CD4-positive, alpha-beta T cell treated with Interleukin-17A for 4 hours (primary cell): ENCODE measurements around the gene FAM180A.
"Not testable (repeated sequence)": the region's sequence is repeated elsewhere in the genome, so short reads cannot be mapped to it uniquely, and the experiment has no call there.

Source experiments
- DNase-seq: peaks from one replicate; pipeline ENCODE4 v3.0.0-alpha.2; 2020; ENCODE audit warnings: mixed read lengths

FAM180A gene

DNA sequence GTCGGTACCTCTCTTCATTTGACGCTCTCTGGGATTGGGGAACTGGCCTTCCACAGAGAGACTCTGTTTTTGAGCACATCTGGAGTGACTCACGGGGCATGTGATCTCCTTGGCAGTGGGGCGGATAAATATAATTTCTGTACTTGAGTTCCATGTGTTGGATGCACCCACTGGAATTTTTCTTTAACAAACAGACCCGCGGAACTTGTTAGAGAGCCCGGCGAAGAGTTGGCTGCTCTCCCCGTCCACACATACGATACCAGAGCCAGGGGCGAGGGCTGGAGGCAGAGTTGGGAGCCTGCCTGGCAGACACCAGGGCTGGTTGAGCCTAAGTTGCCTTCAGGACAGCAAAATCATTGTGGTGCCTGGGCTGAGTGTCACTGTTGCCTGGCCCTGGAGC lies at the start of gene FAM180A:
TSS of gene FAM180A (minus strand) at position 44 of the 400 bp plus-strand sequence. CDS start 233 bp downstream, outside the sequence.
- DNase-seq: no peak

DNA sequence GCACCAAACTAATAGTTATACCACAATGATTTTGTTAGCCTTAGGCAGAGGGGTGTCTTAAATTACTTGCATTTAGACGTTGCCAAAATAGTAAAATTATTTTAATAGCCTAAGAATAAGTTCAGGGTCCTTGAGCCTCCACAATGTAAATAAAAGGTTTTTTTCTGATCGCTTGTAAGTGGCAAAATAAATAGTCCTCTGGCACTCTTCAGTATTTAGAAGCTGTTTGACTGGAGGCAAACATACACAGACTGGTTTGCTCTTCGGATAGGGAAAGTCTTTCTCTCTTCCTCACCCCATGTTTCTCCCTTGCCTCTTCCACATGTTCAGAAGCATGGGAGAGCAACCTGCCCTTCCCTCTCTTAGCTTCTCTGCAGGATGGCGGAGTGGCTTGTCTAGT lies 49.5 kb upstream of the FAM180A start:
- DNase-seq: no peak

DNA sequence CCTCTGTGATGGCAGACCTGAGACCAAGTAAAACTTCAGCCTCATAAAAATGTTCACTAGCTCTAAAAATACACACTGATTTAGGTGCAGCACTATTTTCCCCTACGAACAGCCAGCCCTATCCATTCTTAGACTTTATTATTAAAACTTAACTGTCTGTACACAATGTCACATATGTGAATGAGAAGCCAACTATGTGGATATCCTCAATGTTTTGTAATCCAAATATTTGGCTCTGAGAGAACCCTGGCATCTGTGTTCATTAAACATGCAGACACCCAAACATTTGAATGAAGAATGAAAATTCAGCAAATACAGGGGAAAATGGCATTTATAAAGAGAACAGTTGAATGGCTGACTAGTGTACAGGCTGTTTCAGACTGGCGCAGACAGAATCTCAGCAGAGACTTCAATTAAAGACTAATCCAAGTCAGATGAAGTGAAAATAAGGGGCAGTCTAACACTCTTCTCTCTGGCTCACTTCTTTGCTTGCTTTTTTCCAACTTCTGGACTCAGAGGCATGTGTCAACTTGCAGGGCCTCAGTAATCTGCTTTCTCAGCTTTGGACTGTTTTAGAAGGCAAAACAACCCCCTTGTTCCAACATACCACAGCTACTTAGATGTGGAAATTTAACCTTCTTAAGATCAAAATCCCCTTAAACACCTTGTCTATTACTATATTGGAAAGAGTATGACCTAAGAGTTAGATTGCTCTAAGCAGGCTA lies 47.4 kb upstream of the FAM180A start:
- DNase-seq: no peak

DNA sequence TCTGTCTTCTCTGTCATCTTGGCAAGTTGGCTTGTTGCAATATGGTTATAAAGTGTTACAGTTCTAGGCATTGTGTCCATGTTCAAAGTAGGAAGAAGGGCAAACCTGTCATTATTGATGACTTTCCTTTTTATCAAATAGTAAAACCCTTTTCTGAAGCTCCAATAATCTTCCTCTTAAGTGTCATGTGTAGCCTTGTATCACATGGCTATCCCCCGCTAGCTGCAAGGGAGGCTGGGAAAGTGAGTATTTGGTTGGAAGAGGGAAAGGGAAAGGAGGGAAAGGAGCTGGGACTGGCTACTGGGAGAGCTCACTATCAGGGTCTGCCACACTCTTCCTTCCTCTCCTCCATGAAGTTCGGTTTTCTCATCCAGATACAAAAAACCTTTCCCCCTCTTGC lies 45.2 kb upstream of the FAM180A start:
- DNase-seq: no peak

DNA sequence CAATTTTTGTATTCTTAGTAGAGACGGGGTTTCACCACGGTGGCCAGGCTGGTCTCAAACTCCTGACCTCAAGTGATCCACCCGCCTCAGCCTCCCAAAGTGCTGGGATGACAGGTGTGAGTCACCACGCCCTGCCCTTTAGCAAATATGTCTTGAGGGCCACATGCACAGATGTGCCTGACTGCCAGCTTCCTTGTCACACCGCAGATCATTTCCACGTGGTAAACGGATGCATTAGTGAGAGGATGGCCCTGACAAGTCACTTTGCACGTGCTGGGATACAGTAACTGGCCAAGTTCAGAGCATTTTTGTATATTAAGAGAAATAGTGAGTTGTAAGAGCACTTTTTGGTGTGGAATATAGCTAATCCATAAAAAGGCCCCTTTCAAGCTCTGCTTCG lies 44.3 kb upstream of the FAM180A start:
- no peak for DNase-seq

DNA sequence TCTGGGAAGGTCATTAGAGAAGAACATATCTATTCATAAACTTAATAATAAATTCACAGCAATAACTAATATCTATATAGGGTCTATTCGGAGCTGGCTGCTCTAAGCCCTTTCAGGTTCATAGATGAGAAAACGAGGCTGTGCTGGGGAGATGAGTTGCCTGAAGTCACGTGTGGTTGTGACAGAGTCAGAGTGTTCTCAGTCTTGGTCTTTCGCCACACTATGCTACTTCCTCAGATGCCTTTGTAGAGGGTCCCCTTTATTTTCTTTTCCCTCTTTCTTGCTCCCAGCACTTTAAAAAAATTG lies 43.7 kb upstream of the FAM180A start:
- no peak for DNase-seq

DNA sequence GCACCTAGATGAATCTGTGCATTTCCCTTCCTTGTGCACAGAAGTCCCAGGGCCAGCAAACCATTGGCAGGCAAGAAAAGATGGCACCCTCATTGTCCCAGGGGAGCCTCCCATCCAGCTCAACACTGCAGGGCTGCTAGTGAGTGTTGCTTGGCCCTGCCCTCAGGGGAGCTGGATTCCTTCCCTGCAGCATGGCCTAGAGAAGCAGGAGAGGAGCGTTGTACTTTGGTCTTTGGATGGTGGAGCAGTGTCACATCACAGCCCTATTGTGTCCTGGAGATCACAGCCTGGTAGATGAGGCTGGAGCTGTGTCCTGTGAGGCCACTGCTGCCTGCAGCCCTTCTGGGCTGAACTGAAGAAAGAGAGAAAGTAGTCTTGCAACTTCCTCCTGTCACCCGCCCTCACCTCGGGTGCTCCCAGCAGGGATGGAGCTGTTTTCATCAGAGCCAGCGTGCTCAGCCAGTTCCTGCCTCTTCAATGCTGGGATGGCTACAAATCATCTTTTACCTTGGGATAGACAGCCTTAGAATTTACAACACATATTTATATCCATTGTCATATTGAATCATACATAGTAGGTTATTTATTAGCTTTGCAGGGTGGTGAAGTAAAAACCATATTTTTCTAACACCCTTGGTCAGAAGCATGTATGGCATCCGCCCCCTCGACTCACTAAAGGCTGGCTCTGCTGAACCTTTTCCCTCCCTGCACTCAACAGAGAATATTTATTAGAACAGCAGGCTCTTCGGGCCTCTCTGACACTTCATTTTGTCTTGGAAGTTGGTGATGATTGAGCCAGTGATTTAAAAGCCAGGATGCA lies 43.1 kb upstream of the FAM180A start:
- no peak for DNase-seq

DNA sequence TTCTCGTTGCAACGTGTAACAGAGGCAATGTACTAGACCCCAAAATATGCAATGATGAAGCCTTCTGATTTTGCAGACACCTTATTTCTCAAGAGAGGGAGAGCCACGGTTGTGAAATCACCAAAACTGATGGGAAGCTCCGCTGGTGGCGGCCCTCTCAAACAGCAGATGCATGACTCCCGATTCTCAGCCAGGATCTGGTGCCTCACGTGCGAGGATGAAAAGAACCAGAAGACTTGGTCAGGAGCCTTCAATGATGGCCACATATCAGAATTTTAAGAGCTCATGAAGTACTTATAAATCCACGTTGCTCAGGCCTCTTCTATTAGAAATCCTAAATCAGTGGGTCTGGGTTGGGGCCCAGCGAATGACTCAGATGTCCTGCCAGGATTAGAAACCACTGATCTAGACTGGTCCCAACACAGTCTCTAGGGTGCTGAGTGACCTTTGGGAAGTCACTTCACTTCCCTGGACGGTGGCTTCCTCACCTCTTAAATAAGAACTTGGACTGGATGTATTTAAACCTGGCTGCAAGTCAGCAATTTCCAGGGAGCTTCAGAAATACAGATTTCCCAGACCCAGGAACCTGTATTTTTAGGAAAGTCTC lies 41.9 kb upstream of the FAM180A start:
- DNase-seq: no peak

DNA sequence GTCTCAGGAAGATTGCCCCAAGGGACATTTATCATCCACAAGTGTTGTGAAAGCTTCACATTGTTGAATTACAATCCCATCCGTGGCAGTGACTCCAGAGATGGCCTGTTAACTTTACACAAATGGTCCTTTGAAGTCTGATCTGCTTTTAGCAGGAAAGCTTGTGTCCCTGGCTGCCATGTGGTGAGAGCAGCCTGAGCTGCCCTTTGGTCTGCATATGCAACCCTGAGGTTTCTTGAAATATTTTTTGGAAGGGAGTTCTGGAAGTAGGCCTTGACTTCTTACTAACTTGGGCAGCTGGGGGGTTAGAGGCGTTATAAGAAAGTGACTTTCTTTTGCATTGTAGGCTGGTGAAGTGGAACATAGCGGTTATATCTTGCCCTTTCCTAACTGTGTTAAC lies 41.3 kb upstream of the FAM180A start:
- DNase-seq: no peak

DNA sequence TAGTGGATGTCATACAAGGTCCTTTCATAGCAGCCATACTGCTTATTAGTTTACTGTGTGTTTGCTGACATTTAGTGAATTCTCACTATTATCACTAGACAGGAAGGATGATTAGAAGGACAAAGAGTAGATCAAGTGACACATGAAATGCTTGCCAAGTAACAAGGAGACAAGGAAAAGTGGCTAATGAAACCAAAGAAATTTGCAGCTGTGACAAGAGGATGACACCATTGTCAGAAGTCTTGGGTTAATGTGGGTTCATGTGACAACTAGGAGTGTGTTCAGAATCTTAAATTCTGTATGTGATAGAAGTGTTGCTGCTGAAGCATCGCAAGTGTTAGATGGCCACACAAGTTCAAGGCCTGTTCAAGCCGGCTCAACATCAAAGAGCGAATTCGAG lies 40.8 kb upstream of the FAM180A start:
- DNase-seq: no peak

DNA sequence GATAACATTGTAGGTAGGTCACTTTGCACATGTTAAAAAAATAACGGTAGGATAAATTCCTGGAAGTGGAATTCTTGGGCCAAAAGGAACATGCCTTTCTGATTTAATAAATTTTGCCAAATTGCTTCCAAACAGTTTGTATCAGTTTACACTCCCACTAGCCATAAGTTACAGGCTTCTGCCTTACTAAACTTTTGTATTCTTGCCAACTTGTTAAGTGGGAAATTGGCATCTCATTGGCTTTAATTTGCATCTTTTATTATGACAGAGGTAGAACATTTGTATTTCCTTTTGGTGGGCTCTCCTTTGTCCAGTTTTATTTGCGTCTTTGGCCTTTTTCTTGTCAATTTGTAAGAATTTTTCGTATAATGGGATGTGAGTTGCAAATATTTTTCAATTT lies 38.3 kb upstream of the FAM180A start:
- DNase-seq: no peak

DNA sequence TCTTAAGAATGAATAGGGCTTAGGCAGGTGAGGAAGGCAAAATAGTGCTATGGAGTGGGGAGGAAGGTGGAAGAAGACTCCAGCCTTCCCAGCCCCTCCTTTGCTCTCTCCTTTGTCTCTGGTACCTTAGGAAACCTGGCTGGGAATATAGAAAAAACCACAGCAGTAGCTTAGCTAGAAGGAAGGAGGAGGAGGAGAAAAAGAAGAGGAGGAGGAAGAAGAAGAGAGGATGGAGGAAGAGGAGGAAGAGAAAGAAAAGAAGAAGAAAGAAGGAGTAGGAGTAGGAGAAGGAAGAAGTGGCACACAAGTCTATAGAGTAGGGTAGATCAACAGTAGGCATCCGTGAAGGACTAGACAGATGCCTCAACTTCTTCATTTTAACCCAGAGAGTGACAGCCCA lies 36.5 kb upstream of the FAM180A start:
- DNase-seq: no peak

DNA sequence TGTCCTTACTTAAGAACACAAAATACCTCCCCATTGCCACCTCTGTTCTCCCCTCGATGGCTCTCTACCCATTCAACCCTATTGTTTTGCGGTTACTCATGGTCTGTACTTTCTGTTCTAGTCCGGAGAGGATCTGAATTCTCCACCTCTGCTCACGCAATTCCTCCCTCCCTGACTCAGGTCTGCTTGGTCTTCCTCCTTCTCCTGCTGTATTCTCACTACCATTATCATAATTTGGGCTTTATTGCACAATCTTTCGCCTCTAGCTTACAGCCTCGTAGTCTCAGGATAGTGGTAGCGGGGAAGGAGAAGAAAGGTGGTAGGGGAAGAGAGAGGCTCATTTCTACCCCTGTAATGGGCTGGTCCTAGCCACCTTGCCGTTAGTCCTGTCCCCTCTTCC lies 35.4 kb upstream of the FAM180A start:
- no peak for DNase-seq

DNA sequence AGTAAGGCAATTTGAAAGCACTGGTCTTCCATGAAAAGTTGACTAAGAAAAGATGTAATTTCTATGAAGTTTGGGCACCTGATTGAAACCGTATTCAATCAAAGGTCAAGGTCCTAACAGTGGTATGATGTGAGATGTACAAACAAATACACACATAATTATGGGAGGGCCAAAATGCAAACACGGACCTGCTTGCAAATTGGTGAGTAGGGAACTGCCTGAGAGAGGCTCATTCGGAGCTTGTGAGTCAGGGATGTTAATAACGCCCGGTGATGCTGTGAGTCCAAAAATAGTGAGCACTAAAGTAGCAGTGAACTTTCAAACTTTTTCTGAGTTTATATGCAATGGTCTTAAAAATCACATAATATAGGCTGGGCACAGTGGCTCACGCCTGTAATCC lies 34.2 kb upstream of the FAM180A start:
- DNase-seq: no peak

DNA sequence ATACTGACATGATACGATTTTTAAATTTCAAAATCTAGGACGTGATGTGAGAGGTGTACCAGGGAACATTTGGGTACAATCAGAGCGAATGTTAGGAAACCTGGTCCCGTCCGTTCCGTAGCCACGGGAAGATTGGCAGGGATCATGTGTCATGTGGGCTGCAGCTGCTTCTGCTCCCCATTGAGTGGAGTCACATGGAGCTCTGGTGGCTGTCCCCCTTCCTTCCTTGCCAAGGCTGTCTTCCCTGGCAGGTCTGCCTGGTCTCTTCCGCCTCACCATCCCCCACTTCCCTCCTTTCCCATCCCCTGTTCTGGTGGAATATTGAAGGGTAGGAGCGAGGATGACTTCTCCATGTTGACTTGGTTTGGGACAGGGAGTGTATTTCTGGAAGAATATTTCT lies 33.8 kb upstream of the FAM180A start:
- no peak for DNase-seq

DNA sequence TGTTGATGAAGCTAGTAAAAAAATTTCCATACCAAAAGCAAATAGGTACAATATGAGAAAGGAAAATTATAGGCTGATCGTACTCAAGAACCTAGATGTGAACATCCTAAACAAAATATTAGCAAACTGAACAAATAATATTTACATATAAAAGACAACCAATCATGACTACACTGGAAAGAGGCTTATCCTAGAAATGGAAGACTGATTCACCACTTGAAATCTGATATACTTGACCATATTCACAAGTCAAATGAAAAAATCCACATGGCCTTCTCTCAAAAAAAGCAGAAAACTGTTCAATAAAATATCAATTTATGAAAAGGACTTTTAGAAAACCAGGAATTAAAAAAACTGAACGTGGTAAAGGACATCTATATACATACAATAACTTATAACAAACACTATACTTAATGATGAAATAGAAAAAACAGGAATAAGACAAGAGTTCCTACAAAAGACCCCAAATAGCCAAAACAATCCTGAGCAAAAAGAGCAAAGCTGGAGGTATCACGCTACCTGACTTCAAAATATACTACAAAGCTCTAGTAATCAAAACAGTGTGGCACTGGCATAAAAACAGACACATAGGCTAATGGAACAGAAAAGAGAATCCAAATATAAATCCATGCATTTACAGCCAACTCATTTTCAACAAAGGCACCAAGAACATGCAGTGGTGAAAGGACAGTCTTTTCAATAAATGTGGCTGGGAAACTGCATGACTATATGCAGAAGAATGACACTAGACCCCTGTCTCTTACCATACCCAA lies 29.2 kb upstream of the FAM180A start:
- DNase-seq: no peak

DNA sequence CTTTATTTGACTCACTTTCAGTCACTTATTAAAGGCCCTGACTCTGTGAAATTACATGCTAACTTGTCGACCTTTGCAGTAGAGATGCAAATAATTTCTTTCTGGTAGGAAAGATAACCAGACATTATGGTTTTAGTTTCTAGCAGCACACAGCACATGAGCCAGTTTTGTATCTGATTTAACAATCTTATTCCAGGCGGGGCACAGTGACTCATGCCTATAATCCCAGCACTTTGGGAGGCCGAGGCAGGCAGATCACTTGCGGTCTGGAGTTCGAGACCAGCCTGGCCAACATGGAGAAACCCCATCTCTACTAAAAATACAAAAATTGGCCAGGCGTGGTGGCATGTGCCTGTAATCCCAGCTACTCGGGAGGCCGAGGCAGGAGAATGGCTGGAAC lies 27.3 kb upstream of the FAM180A start:
- DNase-seq: not testable (repeated sequence)

DNA sequence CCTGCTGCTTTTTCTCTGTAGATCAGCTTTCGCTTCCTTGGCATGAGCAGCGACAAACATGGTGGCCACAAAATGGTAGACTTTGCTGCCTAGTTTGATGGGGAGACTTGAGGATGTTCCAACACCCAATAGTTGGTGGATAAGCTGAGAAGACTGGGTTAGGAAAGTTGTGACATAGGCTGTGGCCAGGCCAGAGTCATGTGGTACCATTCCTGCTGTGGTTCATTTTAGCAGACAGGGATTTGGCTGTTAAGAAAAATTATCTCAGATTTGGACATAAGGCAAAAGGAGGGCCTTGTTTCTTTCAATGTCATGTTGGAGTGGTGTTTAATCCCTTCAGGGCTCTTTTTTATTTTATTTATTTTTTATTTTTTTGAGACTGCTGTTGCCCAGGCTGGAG lies 26.6 kb upstream of the FAM180A start:
- DNase-seq: no peak

DNA sequence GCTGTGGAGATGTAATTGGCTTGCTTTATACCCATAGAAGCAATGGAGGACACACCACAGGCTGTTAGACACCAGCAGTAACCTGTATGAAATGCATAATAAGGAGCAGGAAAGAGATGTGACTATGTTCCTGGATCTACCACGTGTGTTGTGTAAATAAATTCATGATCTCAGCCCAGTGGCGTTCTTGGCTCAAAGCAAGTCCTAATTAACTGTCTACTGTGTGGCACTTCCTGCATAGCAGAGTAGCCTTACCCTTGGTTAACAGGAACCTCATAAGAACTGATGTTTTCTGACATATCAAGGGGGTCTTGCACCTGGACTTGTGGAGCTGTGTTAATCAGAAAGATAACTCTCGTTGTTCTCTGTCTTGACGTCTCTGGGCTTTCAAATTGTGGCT lies 25.7 kb upstream of the FAM180A start:
- DNase-seq: no peak

DNA sequence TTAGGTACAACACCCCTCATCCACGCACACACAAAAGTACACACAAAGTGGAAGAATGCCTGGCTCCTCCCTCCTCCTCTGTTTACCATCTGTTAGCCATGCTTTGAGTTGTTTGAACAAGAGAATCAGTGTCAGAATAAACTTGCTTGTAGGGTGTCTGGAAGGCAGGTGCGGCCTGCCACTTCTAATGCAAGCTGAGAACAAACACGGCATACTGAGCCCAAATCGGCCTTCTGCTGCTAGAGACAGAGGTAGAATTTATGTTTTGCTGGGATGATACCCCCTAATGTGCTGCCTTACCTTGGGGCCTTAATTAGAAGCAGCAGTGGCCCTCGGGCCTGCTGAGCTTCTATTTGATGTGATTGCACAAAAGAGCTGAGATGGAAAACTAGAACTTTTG lies 24.9 kb upstream of the FAM180A start:
- DNase-seq: no peak

DNA sequence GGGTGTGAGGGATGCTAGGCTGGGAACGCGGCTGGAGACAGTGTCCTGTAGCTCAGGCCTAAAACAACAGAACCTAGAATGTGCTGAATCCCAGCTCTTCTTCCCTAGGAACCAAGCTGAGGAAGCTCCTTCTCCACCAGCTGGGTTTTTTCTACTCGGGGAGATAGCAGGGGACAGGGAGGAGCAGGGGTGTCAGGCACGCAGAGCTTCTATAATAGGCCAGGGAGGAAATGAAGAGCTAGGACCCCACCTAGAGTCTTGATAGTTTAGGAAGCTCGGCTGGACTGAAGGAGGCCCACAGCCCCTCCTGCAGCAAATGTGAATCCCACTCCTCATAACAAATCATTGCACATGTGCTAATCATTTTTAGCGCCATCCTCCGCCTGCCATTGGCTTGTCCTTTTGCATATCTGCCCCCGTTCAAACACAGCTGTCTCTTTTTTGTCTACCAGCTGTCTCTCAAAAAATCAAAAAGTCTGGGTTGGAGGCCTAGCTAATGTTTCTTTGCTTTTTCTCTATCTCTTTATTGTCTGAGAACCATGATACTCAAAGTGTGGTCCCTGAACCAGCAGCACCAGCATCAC lies 24.1 kb upstream of the FAM180A start:
- DNase-seq: no peak

DNA sequence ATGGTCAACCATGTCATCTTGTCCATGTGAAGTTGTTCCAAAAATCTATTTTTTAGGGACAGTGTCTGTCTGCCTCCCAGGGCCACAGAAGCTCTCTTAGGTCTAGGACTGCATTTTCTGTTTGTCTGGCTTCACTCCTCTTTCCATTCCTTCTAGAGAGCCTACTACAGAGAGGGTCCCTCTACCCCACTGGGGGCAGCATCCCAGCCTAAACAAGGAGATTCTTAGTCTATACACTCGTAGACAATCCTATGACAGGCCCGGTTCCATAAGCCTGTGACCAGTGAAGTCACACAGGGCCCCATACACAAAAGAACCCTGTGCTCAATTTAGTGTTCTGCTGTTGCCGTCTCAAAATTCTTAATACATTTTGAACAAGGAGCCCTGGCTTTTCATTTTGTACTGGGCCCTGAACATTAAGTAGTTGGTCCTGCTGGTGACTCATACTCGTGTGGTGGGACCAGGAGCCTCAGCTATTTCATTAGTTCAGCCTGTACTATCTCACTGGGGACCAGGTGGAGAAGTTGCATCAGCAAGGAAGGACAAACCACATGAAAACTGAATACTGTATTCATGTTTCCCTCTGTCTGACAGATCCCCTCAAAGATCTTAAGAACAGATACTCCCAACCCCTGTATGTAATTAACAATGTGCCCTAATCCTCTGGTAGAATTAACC lies 23.5 kb upstream of the FAM180A start:
- DNase-seq: no peak

DNA sequence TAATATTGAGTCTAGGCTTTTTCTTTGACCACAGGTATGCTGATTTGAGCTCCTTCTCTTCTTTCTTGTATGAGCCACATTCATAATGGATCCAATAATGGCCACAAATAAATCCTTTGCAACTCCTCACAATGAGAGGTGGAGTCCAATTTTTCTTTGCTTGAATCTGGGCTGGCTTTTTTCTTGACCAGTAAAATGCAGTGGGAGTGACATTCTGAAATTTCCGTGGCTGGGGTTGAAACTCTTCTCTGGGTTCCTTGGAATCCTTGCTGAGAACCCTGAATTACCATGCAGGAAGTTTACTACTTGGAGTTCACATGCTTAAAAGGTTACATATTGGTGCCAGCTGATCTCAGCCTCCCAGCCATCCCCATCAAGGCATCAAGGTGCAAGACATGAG lies 22.4 kb upstream of the FAM180A start:
- DNase-seq: no peak
